ENCODE results near the gene SLC25A21.
A peak's percentile ranks its signal among the peaks of the same experiment; 100 is the strongest.
"Not testable (repeated sequence)": the region's sequence is repeated elsewhere in the genome, so short reads cannot be mapped to it uniquely, and the experiment has no call there.

The SLC25A21 gene

GRCh38 chr14:37172024-37172869, at the start of gene SLC25A21:
SLC25A21 (minus strand) TSS chr14:37172606.
- DNase-seq: no peak

GRCh38 chr14:37221073-37221472, 48.7 kb upstream of the SLC25A21 start:
- DNase-seq: no peak

GRCh38 chr14:37215345-37215744, 42.9 kb upstream of the SLC25A21 start:
- no peak for DNase-seq

GRCh38 chr14:37213016-37213415, 40.6 kb upstream of the SLC25A21 start:
- DNase-seq: no peak

GRCh38 chr14:37210448-37210847, 38.0 kb upstream of the SLC25A21 start:
- DNase-seq: no peak

GRCh38 chr14:37209617-37210016, 37.2 kb upstream of the SLC25A21 start:
- DNase-seq: not testable (repeated sequence)

GRCh38 chr14:37205623-37206605, 33.5 kb upstream of the SLC25A21 start:
- DNase-seq: not testable (repeated sequence)

GRCh38 chr14:37203423-37203822, 31.0 kb upstream of the SLC25A21 start:
- no peak for DNase-seq

- DNase-seq: no peak
Measured at GRCh38 chr14:37202812-37203211, 30.4 kb upstream of the SLC25A21 start.

GRCh38 chr14:37202265-37202664, 29.9 kb upstream of the SLC25A21 start:
- DNase-seq: no peak

GRCh38 chr14:37201724-37202123, 29.3 kb upstream of the SLC25A21 start:
- no peak for DNase-seq

GRCh38 chr14:37198907-37199306, 26.5 kb upstream of the SLC25A21 start:
- DNase-seq: no peak

- DNase-seq: no peak
Measured at GRCh38 chr14:37198273-37198598, 25.8 kb upstream of the SLC25A21 start.

- peak; percentile 19 for DNase-seq
Measured at GRCh38 chr14:37197421-37198272, 25.2 kb upstream of the SLC25A21 start, which contains the start of gene MIPOL1. MIPOL1 (plus strand) TSS chr14:37197937; CDS start chr14:37247889, 49,952 bp downstream.

- no peak for DNase-seq
Measured at GRCh38 chr14:37196604-37197420, 24.4 kb upstream of the SLC25A21 start.

GRCh38 chr14:37195327-37195726, 22.9 kb upstream of the SLC25A21 start:
- no peak for DNase-seq

GRCh38 chr14:37194698-37195097, 22.3 kb upstream of the SLC25A21 start:
- DNase-seq: no peak

GRCh38 chr14:37189733-37190132, 17.3 kb upstream of the SLC25A21 start:
- not testable (repeated sequence) for DNase-seq

GRCh38 chr14:37187840-37188577, 15.6 kb upstream of the SLC25A21 start:
- DNase-seq: not testable (repeated sequence)

GRCh38 chr14:37187294-37187693, 14.9 kb upstream of the SLC25A21 start:
- DNase-seq: no peak

GRCh38 chr14:37186865-37187264, 14.5 kb upstream of the SLC25A21 start:
- no peak for DNase-seq
